ENCODE results near the gene CYB5A.
"Not testable (repeated sequence)": the region's sequence is repeated elsewhere in the genome, so short reads cannot be mapped to it uniquely, and the experiment has no call there.

CYB5A gene

GRCh38 chr18:74299162-74299561 lies 7.4 kb upstream of the CYB5A start:
- no peak for DNase-seq (ENCODE audit: low read depth, low spot score)

- DNase-seq (ENCODE audit: low read depth, low spot score) = no peak
These were observed 2.8 kb upstream of the CYB5A start for GRCh38 chr18:74294526-74294925.

- not testable (repeated sequence) for DNase-seq (ENCODE audit: low read depth, low spot score)
These were observed 1.2 kb upstream of the CYB5A start for GRCh38 chr18:74292982-74293381.

- DNase-seq (ENCODE audit: low read depth, low spot score) = no peak
These were observed 737 bp upstream of the CYB5A start for GRCh38 chr18:74292541-74292858.

DNA sequence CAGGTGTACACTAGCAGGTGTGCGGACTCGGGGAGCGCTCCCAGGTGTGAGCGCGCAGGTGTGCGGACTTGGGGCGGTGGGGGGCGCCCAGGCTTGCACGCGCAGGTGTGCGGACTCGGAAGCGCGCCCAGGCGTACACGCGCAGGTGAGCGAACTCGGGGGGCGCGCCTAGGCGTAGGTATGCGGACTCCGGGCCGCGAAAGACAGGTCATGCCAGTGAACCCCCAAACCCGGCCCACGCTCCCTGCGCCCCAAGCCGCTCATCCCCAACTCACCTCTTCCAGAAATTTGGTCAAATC lies 342 bp downstream of the CYB5A start:
- DNase-seq (ENCODE audit: low read depth, low spot score) = no peak

DNA sequence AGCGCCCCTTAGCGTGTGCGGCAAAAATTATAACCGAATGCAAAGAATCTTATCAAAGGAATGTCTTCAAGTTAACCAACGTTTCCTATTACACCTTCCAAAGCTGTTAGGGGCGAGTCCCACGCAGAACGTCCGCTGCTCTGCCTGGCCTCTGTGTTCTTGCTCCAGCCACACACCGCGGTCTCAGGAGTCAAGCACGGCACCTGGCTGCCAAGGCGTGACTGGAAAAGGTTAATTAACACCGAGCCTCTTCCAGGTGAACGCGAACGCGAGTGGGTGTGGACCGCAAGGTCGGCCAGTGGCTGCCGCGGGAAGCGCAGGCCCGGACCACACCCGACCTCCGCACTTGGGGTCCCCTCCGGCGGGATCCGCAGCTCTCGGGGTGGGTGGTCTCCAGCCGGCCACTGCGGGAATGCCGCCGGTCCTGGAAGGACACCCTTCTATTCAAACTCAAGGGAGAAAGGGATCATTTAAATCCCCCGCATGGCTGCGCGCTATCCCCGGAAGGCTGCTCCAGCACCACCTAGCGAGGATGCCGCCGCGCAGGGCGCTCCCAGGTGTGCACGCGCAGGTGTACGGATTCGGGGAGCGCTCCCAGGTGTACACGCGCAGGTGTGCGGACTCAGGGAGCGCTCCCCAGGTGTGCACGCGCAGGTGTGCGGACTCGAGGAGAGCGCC lies 830 bp downstream of the CYB5A start:
- no peak for DNase-seq (ENCODE audit: low read depth, low spot score)

DNA sequence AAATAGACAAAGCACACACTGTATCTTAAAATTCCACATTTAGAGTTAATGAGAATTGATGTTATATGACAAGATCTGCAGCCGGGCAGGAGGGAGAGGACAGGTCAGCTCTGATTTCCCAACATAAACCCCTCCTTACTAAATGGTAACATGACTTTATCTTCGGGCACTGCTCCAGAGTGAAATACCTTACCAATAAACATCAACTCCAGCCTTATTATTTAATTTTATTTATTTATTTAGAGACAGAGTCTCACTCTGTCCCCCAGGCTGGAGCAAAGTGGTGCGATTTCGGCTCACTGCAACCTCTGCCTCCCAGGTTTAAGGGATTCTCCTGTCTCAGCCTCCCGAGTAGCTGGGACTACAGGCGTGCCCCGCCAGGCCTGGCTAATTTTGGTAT lies 1.7 kb downstream of the CYB5A start:
- no peak for DNase-seq (ENCODE audit: low read depth, low spot score)

- DNase-seq (ENCODE audit: low read depth, low spot score) = no peak
These were observed 2.6 kb downstream of the CYB5A start for GRCh38 chr18:74289137-74289536.

DNA sequence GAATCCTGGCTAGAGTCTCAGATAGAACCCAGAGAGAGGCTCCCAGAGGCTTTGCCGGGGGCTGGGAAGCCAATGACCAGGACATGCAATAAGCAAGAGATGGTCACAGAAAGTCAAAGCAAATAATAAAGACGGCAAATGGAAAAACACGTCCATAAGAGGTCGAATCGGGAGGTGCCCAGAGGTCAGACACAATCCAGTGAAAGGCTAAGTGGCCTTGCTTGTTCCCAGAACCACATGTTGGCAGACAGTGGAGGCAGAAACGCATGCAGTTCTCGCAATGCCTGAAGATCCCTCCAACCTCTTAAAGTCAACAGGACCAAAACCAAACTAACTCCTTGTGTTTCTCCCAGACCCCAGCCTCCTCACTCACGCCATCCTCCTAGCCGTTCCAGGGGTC lies 3.0 kb downstream of the CYB5A start:
- DNase-seq (ENCODE audit: low read depth, low spot score) = no peak

- DNase-seq (ENCODE audit: low read depth, low spot score) = no peak
These were observed 3.7 kb downstream of the CYB5A start for GRCh38 chr18:74288041-74288440.

DNA sequence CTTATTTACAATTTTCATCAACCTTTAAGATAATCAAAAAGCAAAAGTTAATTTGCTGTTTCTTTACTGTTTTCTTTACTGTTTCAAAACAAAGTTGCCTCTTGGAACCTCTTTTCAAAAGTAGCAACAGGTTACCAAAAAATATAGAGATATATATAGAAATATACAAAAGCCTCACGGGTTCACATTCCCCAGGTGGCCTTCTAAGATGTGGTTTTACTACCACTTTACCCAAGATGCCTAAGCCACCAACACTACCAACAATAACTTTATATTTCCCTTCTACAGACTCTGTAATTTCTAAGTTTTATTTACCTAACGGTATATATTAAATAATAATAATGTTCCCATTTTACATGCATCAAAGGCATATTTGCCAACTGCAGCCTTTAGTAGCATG lies 4.9 kb downstream of the CYB5A start:
- DNase-seq (ENCODE audit: low read depth, low spot score) = no peak

GRCh38 chr18:74286106-74286855 lies 5.5 kb downstream of the CYB5A start:
- no peak for DNase-seq (ENCODE audit: low read depth, low spot score)

DNA sequence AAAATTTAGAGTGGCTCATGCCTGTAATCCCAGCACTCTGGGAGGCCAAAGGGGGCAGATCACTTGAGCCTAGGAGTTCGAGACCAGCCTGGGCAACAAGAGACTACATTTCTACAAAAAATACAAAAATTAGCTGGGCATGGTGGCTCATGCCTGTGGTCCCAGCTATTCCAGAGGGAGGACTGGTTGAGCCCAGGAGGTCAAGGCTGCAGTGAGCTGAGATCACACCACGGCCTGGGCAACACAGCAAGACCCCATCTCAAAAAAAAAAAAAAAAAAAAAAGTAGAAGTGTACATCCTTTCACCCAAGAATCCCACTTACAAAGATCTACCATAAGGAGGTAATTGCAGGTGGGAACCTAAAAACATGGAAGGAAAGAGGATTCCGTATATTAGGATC lies 6.2 kb downstream of the CYB5A start:
- not testable (repeated sequence) for DNase-seq (ENCODE audit: low read depth, low spot score)

DNA sequence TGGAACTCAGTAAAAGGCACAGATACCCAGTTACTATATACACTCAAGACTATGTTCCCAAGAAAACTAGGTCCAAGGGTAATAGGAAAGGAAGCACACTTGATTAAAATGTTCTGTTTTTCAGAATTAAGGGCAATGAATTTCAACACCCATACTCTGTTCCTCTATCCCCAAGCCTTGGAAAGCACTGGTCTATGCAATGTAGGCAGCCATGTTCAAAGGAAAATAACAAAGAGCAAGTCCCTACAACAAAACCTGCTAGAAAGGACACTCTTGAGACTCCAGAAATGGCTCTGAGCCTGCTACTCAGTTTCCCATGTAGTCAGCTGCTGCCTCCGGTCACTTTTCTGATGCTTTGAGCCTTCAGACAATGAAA lies 6.8 kb downstream of the CYB5A start:
- DNase-seq (ENCODE audit: low read depth, low spot score) = no peak

GRCh38 chr18:74284191-74284979 lies 7.4 kb downstream of the CYB5A start:
- DNase-seq (ENCODE audit: low read depth, low spot score) = no peak

GRCh38 chr18:74283646-74284045 lies 8.1 kb downstream of the CYB5A start:
- no peak for DNase-seq (ENCODE audit: low read depth, low spot score)

DNA sequence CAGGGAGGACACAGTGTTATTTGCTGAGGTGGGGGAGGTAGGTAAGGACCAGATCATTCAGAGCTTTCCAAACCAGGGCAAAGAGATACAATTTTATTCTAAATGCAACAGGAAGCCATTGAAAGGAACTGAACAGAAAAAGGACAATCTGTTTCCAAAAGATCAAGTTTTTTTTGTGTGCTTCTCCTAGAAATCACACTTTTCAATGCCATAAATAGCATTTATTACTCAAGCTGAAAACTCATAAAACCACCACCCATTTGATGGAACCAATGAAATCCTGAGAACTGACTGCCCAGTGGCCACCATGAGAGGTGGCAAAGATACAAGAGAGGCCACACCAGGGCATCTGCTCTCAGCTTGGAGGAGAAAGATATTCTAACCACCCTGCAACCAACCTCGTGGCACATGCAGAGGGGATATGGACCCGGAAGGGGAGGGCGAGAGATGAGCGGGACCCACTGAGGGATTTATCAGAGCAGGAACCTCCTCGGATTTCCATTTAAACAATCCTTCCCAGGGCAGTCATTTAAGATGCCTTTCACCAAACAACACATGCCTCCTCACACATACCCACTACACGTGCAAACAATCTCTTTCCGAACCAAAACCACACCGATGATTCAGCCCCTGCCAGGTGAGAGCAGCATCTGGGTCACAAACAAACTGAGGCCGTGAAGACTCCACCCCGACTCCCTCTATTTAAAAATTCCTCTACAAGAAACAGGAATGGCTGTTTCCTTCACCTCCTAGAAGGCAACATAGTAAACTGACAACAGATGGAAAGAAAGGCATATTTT lies 8.8 kb downstream of the CYB5A start:
- DNase-seq (ENCODE audit: low read depth, low spot score) = no peak

GRCh38 chr18:74281980-74282754 lies 9.6 kb downstream of the CYB5A start:
- no peak for DNase-seq (ENCODE audit: low read depth, low spot score)

GRCh38 chr18:74281011-74281979 lies 10.5 kb downstream of the CYB5A start:
- no peak for DNase-seq (ENCODE audit: low read depth, low spot score)

DNA sequence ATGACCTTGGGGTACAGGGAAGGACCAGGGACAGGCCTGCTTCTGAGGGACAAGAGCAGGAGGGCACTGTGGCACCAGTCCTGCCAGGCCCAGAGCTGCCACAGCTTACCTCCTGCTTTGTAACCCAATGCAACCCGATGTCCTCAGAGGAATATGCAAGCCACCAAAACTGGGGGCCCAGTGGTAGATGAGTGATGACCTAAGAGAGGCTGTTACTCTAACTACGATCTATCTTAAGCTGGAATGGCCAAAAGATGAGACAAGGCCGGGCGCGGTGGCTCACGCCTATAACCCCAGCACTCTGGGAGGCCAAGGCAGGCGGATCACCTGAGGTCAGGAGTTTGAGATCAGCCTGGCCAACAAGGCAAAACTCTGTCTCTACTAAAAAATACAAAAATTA lies 12.8 kb downstream of the CYB5A start:
- DNase-seq (ENCODE audit: low read depth, low spot score) = no peak
